NCI-H1417 treated with DMSO at 0.1 percent for 48 hours (cell line): ENCODE measurements around the gene COMMD2.

Experiments used
- DNase-seq: peaks from one replicate; lab custom pipeline; 2025; lab: John Stamatoyannopoulos, UW

COMMD2 gene

DNA sequence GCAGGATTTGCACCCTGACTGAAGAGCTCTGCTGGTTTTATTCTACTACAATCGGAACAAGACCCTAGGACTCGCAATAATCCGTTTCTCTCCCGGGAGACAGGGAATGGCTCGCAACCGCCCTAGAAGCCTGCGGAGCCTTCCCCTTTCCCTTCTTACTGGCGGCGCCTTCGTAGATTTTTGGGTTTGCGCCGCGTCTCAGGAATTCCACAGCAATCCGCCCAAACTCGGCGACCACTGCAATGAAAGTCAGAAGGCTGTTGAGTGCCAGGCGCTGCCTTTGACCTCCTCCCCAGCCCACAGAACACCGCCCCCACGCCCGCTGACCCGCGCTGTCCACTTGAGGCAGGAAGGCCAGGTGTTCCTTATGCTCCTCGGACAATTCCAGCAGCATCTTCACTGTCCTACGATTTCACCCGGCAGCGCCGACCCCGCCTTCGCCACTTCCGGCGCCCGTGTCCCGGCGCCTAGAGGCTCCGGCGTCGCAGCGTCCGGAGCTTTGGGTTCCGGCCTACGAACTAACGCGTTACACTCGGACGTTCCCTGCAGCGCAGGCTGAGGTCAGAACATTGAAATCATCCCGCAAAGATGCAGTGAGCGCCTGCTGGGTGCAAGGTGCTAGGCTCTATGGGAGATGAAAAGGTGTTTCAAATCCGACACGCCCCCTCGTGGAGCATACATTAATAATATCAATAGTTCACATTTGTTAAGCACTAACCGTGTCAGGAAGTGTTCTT, at the start of gene COMMD2:
TSS of gene COMMD2 (minus strand) at position 439 of the 737 bp plus-strand sequence. CDS start at position 394, 45 bp downstream.
- DNase-seq: peak; percentile 60

DNA sequence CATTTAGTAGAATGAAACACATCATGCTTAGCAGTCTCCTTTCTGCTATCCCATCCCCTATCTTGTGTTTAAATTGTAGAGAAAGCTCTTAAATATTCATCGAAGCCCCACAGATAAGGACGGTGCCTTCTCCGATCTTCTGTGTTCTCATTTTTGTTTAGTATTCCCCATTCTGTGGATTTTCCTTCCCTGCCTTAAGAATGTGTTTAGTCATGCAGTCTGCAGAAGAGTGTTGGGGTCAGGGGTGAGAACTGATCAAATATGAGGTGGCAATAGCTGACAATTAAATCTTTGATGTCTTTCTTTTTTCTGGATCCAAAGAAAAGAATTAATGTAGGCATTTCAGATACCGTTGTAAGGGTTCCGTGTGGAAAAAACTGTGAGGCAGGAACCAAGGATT, 49.4 kb upstream of the COMMD2 start:
- DNase-seq: no peak

DNA sequence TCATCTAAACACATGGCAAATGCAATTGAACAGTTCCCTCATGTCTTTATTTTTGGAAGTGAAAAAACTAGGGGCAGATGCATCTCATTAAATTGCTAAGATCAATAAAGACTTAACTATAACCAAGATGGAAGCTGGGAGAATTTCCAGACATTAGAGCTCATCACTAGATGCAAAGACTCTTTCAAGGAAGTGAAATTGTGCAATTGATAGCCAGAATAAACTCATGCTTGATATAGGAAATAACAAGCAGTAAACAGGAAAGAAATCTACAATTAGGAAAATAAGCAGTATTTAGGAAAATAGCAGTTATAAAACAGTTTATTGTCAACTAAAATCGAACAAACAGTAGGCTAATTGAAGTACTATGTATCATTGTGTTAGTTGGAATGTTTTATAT, 48.9 kb upstream of the COMMD2 start:
- no peak for DNase-seq

DNA sequence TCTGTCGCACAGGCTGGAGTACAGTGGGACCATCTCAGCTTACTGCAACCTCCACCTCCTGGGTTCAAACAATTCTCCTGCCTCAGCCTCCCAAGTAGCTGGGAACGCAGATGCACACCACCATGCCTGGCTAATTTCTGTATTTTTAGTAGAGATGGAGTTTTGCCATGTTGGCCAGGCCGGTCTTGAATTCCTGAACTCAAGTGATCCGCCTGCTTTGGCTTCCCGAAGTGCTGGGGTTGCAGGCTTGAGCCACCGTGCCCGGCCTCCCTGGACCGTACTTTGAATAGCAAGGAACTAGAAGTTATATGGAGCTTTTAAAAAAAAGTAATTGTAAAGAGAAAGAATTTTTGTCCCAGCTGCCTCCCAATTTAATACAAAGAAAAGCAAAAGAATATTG, 48.4 kb upstream of the COMMD2 start:
- DNase-seq: no peak

DNA sequence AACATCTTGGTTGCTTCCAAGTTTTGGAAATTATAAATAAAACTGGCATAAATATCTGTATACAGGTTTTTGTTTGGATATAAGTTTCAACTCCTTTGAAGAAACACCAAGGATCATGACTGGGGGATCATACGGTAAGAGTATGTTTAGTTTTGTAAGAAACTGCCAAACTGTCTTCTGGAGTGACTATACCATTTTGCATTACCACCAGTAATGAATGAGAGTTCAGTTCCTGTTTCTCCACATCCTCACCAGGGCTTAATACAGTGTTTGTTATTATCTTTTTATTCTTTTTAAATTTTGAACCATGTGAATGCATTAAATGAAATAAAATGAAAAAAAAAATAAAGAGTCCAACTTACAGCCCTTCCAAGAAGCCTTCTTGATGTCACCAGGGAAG, 43.7 kb upstream of the COMMD2 start:
- no peak for DNase-seq

DNA sequence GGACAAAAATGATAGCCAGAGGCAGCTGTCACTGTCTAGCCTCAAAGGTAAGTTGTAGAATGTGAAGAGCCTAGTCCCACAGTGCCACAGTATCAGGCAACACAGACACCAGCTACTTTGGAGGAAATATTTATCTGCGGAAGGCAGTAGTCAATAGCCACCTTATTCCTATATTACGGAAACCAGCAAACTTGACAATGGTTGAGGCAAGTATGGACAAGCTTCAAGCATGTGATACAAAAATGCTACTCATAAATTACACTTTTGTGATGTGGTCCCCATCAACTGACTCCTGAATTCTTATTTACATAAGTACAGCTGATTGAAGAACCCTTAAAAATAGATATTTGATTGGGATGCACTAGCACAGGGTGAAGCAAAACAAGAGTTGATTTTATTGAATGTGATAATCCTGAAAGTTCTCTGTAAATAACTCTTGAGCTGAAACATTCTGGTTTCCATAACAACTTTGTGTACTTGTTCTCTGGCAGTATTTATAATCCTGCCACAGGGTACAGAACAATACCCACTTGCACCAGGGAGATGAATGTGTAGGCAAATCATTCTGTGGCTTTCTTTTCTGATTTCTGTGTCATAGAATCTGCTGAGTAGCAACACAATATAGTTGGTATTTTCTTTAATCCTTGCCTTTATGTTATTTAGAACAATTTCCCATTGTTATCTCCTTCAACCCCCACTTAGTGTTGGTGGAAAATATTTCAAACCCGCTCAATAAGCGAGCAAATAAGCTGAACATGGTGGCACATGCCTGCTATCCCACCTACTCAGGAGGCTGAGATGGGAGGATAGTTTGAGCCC, 40.4 kb upstream of the COMMD2 start, which contains the start of gene ANKUB1:
TSS of gene ANKUB1 (minus strand) at position 103 of the 819 bp plus-strand sequence. CDS start 188 bp downstream, outside the sequence.
- no peak for DNase-seq

DNA sequence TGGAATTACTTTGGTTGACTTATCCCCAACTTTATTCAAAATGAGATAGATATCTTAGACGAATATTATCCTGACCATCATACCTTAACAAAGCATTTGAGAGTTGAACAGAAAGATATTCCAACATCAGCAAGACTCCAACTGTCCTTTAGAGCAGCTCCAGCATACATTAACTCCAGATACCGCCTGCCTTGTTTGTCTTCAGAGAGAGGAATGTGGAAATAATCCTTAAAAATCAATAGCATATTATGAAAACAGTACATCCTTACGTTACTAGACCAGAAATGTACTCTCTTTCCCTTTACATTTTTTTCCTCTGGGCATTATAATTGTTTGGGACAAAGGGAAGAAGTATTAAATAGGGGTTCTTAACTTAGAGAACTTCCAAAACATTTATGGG, 38.4 kb upstream of the COMMD2 start:
- DNase-seq: no peak

DNA sequence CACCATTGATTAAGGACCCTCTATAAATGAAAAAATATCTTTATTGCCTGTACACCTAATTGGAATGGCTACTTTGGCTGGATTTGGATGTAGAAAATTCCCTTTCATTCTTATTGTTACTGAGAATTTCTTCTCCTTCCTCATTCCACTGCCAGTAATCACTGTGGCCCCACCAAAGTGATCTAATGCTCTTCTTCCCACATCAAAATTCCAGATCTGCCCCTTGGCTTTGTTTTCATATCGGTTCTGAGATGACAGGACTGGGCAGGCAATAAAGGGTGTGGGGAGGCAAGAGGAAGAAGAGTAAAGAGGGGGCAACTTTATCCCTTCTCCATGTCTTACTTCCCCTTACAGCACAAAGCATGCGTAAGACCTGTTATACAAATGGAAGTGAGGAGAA, 38.0 kb upstream of the COMMD2 start:
- no peak for DNase-seq

DNA sequence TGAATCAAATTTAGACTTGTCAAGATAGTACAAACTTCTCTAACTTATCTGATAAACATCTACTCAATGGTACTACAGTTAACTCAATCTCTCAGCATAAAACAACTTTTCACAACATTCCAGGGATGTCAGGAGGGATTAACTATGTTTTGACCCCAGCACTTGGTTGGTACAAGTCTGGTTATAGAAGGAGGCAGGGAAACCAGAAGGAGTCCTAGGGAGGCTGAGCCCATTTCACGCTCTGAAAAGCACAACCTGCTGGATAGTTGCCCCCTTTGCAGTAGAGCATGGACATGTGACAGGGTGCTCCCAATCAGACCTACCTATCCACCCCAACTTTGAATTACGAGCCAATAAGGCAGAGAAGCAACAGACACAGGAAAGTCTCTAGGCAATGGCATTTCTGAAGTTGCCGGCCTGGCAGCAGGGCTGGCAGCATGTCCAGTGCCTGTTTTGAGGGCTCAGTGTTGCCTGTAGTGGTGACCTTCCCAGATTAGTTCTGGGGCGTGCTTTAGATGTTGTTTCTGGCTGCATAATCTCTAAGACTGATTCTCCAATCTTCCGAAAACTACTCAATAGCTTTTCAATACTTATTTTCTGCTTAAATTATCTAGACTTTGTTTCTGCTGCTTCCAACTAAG, 31.9 kb upstream of the COMMD2 start:
- DNase-seq: no peak

DNA sequence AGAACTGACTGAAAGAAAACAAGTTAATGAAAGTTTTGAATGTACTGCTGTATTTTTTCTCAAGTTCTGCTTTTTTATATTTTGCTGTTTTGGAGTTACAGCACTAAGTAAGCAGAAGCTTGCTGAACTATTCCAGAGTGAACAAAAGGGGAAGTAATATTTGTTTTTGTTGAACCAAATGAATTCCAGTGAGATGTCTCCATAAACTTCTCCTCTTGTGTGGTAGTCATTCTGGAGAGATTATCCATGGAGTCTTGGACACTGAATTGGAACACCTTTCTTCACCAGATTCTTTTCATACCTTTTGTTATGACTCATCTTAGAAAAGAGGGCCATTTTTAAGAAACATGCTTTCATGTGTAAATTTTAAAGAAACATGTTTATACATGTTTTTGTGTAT, 31.3 kb upstream of the COMMD2 start:
- no peak for DNase-seq

DNA sequence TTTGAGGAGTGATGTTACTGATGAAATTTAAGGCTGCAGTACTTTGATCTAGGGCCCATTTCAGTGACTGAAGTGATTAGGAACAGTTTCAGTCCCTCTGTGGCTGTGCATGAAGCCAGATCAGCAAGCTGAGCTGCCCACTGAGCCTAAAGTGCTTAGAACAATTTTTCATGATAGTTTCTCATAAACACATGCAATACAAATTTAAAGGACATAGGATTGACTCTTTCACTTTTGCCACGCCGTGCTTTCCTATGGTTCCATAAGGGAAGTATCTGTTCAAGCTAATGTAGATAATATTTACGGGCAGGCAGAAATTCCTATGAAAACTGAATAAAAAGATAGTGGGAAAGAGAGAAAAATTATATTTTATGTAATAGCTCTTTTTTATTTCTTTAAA, 29.5 kb upstream of the COMMD2 start:
- DNase-seq: no peak

DNA sequence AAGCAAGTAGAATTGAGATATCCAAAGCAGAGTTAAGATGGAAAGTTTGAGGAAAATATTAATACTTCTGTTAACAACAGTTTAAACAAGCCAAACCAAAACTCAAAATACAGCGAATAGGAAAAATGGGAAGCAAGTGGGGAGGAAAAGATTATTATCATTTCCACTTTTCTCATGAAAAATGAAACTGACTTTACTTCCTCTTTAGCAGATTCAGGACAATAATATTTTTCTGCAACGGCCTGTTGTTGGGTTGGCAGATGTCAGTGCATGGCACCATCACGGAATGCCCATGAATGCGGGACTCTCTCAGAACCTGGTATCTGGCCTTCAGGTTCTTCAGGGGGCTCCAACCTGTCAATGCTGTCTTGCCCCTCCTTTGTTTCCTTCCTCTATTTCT, 28.9 kb upstream of the COMMD2 start:
- no peak for DNase-seq

DNA sequence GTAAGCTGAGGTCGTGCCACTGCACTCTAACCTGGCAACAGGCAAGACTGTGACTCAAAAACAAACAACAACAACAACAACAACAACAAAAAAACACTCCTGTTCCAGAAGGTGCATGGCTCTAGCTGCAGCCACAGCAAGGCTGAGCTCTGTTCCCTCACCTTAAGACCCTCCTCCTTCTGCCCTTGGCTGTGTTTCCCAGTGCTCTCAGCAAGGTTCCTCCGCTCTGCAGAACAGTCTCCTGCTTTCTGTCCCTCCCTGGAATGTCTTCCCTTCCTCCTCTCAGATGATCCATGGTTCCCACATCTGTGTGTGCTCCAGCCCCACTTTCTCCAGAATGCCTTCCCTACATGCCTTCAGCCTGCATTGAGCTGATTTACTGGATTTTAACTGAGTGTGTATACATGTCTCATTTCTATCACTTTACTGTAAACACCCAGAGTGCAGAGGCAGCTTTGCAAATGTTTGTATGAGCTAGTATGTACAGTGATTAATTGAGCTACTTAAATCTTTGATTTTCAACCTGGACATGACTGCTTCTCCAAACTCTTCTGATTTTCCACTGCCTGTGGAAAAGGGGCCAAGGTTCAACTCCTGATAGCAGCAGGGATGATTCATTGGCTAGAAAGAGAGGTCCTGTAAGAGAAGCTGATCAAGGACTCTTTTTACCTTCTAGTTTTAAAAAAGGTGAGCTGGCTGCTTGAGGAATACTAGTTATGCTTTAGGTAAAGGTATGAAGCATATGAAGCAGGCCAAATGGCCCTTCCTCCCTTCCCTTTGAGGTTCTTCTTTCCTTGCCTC, 25.3 kb upstream of the COMMD2 start:
- no peak for DNase-seq

DNA sequence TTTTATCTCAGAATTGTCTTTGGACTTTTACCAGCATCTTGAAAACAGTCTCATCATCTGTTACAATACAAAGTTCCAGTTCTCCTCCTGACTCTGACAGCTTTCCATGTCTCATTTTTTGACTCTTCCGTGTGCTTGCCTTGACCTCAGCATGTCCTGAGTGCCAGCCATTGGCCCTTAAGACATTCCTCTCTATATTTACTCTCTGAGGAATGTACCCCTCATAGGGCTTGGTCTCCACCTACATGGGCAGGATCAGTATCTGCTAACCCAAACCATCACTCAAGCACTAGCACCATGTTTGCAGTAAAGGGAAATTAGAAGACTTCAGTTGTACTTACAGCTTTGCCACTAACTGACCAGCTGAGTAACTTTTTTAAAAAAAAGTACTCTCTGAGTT, 23.9 kb upstream of the COMMD2 start:
- no peak for DNase-seq

DNA sequence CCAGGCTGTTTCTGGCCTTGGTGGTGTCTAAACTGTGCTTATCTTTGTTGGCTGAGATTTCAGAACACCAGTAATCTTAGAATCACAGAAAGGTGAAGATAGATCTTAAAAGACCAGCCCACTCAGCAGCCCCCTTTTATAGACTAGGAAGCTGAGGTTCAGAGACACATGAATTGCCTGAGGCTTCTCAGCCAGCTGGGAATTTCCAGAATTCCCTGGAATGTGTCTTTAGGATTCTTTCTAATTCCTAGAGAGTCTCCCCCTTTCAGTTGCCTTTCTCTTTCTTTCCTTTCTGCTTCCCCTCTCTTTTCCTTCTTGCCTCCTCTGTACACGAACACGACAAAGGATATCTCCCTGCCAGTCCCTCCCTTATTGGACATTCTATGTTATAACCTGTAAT, 20.6 kb upstream of the COMMD2 start:
- DNase-seq: no peak

DNA sequence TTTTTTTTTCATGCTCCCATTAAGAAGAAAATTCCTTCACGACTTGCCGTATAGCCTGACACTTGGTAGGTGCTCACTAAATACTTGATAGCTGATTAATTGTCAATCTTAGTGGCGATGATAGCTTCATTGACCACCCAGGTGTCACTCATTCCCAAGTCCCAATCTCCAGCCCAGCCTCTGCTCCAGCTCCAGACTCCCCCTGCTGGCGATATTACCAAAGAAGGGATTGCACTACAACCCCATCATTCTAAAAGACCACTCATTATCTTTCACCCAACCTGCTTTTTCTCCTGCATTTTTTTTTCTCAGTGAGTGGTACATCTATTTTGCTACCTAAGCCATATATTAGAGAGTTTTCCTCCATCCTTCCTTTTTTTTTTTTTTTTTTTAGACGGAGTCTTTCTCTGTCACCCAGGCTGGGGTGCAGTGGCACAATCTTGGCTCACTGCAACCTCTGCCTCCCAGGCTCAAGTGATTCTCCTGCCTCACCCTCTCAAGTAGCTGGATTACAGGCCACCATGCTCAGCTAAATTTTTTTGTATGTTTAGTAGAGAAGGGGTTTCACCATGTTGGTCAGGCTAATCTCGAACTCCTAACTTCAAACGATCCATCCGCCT, 19.5 kb upstream of the COMMD2 start:
- no peak for DNase-seq

DNA sequence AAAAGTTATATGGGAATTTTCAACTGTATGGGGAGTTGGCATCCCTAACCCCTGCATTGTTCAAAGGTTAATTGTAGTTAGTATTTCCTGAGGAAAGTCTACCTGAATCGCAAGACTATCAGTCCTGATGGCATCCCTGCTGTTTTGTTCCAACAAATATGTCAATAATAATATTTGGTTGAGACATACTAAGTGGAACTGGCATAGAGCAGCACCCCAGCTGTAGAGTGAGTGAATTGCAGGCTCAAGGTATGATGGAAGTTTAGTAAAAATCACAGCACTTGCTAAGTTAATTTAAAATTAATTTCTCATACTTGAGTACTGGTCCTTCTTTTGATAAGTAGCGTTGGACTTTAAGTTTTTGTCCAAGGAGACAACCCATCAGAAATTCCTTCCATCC, 18.0 kb upstream of the COMMD2 start:
- DNase-seq: no peak

DNA sequence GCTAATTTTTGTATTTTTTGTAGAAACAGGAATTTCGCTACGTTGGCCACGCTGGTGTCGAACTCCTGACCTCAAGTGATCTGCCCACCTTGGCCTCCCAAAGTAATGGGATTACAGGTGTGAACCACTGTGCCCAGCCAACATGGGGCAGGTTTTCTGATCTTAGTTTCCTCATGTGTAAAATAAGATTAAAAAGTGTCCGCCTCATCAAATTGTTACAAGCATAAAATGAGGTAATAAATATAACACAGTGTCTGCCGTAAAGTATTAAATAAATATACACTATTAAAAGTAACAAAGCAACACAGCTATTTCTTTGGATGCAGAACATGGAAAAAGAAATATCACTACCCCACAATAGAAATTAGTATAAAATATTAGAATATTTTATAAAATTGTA, 16.4 kb upstream of the COMMD2 start:
- DNase-seq: no peak

DNA sequence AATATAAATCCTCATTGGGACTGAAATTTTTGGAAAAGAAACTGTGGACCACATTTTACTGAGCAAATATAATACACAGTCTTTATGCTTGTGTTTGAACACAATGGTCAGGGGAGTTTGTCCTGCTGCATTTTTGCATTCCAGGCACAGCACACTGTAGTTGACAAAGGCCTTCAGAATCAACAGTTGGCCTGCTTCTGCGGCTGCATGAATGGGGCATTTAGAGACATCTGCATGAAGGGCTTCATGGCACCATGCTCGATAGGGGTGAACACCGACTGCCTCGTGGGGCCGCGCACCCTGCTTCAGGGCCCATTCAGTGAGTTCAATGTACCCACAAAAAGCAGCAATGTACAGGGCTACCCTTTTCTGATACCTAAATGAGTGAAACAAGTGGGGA, 15.4 kb upstream of the COMMD2 start:
- DNase-seq: no peak

DNA sequence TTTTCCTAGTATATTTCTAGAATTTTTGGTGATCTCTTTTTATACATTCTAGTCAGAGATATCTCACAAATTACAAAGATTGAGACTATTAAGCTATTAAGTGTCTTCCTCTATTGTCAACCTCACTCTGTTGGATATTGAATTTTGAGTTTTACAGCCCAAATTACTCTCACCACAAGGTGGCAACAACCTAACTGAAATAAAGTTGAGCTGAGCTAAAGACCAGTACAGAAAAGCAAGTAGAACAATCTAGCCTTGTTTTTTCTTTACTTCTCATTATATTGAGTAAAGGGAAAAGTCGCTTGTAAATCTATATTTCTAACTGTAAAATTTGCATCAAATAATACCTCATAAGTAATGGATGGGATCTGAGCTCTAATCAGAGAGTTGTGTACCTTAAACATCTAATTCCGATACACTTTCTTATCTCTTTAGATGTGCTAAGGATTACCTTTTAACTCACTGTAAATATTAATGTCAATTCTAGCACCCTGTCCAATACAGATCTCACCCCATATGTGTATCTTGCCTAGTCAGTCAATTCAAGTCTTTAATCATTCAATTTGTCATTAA, 13.6 kb upstream of the COMMD2 start:
- no peak for DNase-seq

DNA sequence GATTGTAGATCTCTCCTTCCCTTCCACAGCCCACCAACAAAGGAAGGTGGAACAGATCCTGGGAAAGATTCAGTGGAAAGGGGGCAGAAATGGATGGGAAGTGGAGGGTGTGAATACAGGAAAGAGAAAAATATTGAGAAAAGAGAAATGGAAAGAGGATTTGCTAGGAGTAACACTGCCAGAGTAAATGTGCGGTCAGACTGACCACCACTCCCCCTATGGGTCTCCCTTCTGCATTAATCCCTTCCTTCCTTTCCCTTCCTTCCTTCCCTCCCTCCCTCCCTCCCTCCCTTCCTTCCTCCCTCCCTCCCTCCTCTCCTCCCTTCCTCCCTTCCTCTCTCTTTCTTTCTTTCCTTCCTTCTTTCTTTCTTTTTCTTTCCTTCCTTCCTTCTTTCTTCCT, 12.0 kb upstream of the COMMD2 start:
- DNase-seq: no peak
